NCI-H774 (cell line): ENCODE measurements around the gene ASTL.

Experiments
- DNase-seq: peaks from one replicate; lab custom pipeline; 2025; lab: John Stamatoyannopoulos, UW

Gene ASTL

DNA sequence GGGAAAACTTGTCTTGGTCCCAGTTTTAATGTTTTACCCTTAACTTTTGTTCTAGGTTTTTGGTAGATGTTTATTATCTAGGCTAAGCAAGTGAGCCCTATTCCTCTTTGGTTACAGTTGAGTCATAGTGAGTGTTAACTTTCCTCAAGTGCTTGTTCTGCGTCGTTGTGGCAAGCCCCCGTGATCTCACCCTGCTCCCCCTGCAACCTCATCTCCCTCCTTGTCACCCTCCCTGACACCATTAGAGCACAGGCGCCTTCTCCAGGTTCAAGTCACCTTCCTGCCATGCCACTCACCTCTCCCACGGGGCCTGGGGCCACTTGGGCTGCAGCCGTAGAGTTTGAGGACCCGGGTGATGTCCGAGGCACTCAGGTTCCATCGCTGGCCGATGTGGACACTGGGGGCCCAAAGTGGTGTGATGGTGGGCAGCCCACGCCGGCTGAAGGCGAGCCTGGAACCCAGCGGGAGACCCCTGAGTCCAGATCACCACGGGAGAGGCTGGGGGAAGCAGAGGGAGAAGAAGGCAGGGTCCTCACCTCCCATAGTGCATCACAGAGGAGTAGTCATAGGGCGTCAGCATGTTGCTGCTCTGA, 8.7 kb downstream of the ASTL start:
- DNase-seq = no peak

DNA sequence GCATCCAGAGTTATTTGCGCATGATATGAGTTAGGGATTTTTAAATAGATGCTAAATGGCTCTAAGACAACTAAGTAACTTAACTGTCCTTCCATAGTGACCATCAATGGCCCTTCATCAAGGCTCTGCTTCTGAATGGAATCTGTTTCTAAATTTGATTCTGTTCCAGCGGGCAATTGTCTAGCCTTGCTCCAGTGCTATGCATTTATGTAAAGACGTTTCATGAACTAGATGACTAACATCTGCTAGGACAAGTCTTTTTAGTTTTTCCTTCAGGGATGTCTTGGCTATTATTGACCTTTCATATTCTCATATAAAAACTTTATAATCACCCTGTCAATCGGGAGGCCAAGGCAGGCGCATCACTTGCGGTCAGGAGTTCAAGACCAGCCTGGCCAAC, 9.8 kb downstream of the ASTL start:
- DNase-seq = no peak

DNA sequence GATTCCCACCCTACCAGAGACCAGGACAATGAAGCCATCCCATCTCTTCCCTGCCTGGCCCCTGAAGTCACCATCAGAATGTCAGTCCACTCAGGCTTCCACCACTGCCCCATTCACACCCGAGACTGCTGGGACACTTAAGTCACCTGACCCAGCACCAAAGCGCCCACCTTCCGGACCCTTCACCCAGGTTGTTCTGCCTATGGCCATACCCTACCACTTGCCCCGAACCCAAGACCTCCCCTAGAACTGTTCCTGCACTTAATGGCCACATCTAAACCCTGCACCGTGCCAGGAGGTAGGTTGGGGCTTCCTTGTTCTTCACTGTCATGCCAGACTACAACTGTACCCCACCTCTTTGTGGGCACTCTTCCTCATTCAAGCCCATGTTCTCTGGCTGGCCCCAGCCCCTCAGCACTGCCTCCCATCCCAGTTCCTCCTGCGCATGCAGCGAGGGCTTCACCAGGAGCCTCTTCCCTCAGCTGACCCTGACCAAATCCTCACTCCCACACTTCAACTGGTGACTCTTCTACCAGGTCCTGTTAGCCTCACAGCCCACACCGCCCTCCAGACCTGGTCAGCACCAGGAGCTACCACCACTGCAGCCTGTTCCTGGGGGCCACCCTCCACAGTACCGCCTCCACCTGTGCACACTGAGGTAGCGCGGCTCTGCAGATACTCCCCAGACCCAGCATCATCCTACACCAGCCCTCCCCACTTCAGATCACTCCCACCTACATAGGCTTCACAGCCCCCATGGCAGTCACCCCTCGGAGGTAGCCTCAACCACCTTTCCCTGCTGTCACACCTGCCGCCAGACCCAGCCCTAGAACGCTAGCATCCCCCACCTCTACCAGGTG, 13.7 kb downstream of the ASTL start:
- no peak for DNase-seq

DNA sequence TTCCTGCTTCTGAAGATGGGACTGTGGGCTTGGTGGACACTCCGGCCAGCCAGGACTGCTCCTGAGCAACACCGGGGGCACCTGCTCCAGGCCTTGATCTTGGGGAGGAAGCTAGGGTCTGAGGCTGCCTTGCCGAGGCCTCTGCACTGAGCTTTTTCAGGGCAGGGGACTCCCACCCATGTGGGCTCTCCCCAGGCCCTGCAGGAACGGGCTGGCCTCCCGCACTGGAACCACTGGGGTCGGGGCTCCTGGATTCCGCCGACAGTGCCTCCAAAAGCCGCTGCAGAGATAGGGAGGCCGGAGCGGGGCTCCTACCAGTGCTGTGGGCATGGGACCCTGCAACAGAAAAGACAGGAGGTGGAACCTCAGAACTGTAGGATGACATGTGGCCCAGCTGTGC, 14.4 kb downstream of the ASTL start:
- no peak for DNase-seq

DNA sequence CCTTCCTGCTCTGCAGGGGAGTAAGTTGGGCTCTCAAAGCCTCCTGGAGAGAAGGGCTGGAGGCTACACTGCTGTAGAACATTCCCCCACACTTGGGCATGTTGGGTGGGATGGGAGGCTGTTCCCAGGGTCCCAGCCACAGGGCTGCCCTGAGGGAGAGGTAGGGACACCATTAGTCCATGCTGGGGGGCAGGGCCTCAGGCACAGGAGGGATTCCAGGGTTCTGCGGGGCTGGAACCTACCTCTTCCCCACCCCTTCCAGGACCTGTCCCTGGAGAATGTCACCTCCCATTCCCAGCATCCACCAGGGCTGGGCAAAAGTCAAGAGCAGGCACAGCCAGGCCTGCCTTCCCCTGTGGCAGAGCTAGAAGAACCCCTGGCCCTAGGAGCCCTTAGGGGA, 15.0 kb downstream of the ASTL start:
- no peak for DNase-seq

DNA sequence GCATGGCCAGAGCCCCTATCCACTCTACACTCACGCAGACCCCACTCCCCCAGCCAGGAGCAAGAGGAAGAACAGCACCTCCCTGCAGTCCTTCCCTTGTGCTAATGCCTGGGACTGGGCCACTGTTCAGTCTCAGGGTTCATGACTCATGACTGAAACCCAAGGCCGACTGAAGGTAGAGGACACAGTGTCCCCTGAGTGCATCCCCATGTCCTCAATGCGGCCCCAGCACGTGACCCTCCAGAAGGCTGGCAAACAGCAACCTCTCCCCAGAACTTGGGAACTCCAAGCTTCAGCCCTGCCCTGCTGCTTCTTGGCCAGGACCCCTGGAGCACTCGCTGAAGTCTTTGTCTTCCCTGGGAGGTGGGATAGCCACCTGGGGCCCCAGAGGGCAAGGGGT, 15.9 kb downstream of the ASTL start:
- no peak for DNase-seq

DNA sequence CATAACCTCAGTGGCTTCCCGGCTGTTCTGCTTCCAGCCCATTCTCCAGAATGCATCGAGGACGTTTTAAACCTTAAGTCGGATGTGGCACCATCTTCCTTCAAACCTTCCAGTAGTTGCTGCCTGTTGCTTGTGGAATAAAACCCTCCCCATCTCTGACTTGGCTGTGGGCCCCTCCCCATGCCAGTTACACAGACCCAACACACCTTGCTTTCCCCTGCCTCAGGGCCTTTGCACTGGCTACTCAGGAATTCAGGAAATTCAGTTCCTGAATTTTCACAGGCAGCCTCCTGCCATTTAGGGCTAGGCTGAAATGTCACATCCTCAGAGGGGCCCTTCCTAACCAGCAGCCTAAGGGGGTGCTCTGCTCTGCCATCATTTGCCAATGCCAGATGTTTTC, 16.9 kb downstream of the ASTL start:
- DNase-seq = no peak

DNA sequence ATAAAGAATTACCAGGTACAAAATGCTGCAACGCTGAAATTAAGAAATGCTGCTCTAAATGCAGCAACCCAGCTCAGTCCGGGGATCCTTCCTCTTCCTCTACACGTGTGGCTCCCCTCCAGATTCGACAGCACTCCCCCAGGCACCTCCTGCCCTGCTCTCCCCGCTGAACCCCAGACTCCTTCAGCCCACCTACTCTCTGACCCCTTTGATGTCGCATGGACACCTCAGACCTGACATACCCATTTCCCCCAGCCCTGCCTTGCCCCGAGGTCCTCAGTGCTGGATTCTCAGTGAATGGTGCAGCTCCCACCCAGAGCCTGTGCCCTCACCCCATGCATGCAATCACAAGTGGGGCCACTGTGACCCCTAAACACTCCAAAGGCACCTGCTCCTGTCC, 17.3 kb downstream of the ASTL start:
- DNase-seq = no peak

DNA sequence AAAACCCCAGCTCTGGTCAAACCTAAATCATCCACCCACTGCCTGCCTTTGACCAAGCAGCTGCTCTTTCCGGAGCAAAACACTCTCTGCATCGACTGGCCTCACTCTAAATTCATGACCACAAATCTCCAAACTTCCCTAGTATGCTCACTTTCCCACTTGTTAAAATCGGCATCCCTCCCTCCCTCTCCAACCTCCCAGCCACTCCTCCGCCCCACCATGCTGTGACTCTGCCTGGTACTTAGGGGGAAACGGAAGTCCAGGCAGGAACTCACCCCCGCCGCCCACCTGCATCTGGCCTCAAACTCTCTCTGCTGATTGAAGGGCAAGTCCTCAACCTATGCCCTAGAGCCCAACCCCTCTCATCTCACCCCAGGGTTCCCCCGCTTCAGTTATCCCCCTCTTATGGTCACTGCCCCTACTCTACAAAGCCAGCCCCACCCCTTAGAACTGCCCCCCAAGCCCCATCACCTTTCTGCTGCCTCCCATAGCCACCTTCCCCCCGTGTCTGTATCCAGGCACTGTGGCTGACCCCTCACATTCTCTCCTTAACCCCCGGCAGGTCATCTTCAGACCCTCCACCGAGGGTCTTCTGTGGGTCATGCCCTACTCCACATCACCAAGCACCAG, 18.1 kb downstream of the ASTL start:
- no peak for DNase-seq

DNA sequence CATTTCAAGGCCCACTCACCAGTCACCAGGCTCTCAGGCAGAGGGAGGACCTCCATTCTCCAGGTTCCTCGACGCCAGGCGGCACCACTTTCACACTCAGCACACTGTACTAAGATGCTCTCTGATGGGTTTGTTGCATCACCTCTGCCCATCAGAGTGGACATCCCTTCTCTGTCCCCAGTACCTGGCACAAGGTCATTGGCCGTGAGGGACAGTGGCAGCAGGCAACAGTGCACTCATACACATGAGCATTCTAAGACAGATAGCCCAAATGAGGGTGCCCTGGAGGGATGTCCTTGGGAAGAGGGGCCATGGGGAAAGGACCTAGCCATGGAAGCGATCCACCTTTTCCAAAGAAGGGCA, 18.9 kb downstream of the ASTL start:
- DNase-seq = no peak

DNA sequence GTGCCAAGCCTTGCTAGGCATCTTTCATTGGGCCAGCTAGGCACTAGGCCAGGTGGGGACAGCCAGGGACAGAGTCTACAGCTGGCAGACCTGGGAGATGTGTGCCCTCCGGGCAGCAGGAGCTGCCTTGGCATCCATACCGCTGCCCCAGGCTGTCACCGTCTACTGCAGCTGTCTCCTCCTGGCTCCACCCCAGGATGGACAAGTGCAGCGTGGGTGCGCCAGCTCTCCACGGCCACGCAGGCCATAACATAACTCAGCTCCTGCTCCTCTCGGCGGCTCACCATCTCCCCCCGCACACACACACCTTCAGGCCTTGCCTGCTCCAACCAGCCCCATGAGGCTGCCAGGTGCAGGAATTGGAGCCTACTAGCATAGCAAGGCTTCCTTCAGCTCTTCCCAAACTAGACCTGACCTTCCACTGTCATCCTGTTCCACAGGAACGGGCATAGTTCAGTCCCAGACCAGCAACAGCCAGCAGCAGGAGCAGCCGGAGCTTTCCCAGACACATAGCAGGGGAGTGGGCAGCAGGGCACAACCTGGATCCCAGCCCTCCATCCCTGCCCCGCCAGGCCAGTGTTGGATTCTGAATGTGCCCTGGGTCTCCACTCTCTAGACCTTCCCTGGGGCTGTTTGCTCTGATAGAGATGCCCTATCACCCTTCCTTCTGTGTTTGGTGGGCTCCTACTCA, 19.5 kb downstream of the ASTL start:
- DNase-seq = no peak

DNA sequence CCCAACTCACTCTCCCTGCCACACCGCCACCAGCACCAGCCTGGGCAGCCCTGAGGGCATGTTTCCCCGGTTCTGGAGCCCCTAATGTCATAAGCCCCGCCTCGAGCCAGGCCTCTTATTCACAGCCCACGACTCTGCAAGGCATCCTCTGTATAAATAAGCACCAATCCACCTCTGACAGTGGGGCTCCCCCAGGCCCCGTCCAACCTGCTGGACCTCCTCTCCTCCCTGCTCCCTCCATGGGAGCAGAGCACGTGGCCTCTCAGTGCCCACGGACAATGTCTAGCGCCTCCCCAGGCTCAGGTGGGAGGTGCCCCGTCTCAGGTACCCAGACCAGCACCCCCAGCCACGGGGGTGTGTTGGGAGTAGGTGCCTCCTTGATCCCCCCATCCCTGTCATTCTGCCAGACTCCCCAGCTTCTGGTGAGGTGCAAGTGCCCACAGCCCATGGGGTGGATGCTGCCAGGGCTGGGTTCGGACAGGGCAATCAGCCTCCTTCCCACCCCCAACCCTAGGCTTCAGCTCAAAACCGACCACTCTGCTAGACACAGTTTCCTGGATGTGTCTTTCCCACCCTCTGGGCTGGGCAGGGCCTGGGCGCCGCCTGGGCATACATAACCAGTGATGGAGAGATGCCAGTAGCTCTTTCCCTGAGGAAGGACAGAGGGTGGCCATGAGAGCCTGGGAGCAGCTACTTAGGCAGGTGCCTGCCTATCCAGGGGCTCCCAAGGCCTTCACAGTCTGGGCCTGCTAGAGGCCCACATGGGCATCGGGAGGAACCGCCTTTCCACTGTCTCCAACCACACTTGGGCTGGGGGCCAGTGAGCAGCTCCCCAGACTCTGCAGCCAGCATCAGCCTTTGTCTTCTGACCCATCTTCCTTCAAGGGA, 20.4 kb downstream of the ASTL start:
- DNase-seq = no peak

DNA sequence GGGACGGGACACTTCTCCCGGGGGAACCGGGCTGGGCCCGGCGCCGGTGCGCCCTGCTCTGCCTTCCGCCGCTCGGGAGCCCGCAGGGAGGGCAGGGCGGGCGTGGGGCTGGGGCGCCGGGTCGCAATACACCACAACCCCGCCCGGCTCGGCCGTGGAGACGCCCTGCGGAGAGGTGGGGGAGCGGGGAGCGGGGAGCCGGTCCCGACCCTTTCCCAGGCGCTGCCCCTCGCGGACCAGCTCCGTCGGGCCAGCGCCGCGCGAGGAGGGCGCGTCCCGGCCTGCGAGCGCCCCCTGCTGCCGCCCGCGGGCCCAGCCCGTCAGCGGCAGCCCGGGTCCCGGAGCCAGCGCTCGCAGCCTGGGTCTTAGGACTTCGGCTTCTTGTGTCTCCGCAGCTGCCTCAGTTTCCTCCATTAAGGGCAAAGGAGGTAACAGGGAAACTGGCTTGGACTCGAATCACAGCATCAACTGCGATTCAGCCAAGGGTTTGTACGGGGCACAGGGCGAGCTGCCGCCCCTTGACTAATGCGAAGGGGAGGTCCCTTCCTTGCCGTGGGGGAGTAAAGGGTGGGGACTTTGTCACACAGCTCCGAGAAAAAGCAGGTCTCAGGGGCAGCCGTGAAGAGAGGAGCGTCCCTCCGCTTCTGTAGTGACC, 21.3 kb downstream of the ASTL start:
- peak; percentile 36 for DNase-seq

DNA sequence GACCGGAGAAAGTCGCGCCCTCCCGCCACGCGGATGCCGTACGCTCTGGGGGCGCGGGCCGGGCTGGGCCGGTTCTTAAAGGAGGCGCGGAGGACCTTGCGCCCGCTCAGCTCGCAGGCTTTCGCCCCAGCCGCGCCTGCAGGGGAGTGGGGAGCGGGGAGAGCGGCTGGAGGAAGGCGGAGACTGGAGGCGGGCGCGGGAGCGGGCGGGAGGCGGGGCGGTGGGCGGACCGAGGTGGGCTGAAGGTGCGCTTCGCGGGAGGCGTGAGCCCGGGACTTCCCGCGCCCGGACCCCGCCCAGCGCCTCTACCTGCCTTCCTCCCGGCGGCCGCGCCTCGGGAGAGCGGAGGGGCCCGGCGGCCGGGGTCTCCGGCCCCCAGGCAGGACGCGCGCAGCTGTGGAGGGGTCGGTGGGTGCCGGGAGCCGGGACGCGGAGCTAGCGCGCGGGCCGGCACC, 21.9 kb downstream of the ASTL start, which contains the start of gene ADRA2B:
Gene ADRA2B, minus strand, starts transcription at position 148 of the 455 bp plus-strand sequence. CDS start 422 bp downstream, outside the sequence.
- DNase-seq = peak; percentile 62

DNA sequence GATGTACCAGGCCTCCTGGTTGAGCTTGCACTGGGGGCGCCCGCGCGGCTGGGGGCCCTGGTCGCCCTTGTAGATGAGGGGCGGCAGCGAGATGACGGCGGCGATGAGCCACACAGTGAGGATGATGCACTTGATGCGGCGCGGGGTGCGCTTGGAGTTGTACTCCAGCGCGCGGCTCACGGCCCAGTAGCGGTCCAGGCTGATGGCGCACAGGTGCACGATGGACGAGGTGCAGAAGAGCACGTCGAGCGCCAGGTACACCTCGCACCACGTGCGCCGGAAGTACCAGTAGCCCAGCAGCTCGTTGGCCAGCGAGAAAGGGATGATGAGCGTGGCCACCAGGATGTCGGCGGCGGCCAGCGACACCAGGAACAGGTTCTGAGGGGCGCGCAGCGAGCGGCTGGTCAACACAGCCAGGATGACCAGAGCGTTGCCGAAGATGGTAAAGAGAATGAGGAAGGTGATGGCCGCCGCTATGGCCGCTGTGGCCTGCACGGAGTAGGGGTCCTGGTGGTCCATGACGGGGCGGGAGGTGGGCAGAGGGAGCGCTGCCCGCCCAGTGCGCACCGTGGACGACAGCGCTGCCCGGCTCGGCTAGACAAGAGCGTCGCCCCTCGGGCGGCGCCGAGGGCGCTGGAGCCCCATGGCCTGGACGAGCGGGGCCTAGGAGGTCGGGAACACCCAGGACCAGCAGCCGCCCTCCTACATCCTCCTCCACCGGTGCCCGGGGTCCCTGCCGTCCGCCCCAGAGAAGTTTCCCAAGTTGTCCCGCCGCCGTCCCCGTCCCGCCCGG, 22.5 kb downstream of the ASTL start:
- DNase-seq = no peak

DNA sequence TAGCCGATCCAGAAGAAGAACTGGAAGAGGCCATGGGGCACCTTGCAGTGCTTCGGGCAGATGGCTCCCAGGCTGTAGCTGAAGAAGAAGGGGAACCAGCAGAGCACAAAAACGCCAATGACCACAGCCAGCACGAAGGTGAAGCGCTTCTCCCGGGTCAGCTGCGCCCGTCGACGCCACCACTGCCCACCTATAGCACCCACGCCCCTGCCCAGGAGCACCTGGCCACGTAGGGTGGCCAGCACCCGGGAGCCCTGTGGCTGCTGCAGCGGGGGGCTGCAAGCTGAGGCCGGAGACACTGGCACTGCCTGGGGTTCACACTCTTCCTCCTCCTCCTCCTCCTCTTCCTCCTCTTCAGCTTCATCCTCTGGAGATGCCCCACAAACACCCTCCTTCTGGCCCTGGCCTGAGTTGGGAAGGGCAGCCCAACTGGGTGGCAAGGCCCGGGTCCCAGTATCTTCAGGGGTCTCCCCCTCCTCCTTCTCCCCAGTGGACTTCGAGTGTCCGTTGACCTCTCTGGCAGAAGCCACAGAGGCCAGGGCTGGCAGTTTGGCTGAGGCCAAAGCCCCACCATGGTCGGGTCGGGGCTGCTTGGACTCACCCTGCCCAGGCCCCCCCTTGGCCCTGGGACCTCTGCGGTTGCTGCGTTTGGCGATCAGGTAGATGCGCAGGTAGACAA, 23.3 kb downstream of the ASTL start:
- no peak for DNase-seq

DNA sequence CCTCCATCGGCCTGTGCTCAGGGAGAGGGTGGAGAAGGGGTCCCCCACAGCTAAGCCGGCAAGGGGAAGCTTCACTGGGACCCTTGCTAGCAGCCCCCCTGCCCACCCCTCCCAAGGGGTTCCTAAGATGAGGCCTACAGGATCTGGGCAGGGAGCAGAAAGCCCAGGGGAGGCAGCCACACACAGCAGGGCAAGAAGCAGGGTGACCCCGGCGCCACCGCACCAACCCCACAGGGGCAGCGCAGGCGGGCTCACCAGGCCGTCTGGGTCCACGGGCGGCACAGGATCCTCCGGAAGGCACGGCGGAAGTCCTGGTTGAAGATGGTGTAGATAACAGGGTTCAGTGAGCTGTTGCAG, 23.8 kb downstream of the ASTL start:
- no peak for DNase-seq

DNA sequence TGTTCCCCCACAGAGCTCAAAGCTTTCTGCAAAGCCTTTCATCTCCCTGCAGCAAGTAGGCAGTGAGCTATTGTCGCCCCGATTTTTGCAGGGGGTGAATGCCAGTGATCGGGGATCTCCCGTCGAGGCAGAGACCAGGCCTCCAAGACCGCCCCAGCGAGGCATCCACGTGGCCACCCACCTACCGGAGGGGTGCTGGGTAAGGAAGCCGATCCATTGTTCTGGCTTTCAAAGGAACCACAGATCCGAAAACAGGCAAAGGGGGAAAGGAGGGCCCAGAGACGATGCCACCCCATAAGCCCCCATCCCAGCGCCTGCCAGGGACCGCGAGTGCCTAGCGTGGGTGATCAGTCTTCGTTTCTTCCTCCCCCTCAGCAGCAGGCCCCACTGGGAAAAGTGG, 24.4 kb downstream of the ASTL start:
- no peak for DNase-seq

DNA sequence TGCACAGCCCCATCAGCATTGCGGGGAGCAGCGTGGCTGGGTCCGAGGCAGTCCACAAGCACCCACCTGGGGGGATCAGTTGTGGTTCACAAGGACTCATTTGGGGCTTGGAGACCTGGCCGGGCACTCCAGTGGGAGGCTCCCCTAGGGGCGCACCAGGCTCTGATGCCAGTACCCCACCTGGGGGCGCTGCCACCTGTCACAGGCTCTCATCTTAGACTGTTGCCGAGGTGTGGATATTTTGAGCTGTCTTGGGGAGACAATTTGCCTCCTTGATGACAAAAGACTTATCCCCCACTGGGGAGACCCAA, 25.0 kb downstream of the ASTL start:
- DNase-seq = no peak
